ENCODE data around the gene PPRC1. TPM values are rescaled to one million over a fixed set of nuclear protein-coding genes. Genes with fewer than 3 reads are reported as not detected.
A peak's percentile ranks its signal among the peaks of the same experiment; 100 is the strongest.
"Not testable (repeated sequence)": the region's sequence is repeated elsewhere in the genome, so short reads cannot be mapped to it uniquely, and the experiment has no call there.

Gene PPRC1
- total RNA-seq, 1 experiment from 2014 or later: 10.8 TPM

- in situ Hi-C loops (cut with HindIII; ENCODE audit: low pct_unique_long_range_greater_than_20kb, low sequenced_read_pairs): no loop called here
These were observed 30.6 kb downstream of the PPRC1 start for GRCh38 chr10:102163342-102163989.

GRCh38 chr10:102167861-102168260, 35.0 kb downstream of the PPRC1 start:
- in situ Hi-C loops (cut with HindIII; ENCODE audit: low pct_unique_long_range_greater_than_20kb, low sequenced_read_pairs): no loop called here

More at GRCh38 chr10:102163342-102163989, 30.6 kb downstream of the PPRC1 start:
- no peak for DNase-seq (ENCODE audit: low read depth, low spot score)

GRCh38 chr10:102170602-102171001, 37.8 kb downstream of the PPRC1 start:
- in situ Hi-C loops (cut with HindIII; ENCODE audit: low pct_unique_long_range_greater_than_20kb, low sequenced_read_pairs): no loop called here
- DNase-seq (ENCODE audit: low read depth, low spot score): no peak

More at GRCh38 chr10:102167861-102168260, 35.0 kb downstream of the PPRC1 start:
- no peak for DNase-seq (ENCODE audit: low read depth, low spot score)

GRCh38 chr10:102172288-102172687, 39.4 kb downstream of the PPRC1 start:
- DNase-seq (ENCODE audit: low read depth, low spot score): no peak
- in situ Hi-C loops (cut with HindIII; ENCODE audit: low pct_unique_long_range_greater_than_20kb, low sequenced_read_pairs): no loop called here

- in situ Hi-C loops (cut with HindIII; ENCODE audit: low pct_unique_long_range_greater_than_20kb, low sequenced_read_pairs): no loop called here
- DNase-seq (ENCODE audit: low read depth, low spot score): peak; percentile 10
These were observed 42.6 kb downstream of the PPRC1 start for GRCh38 chr10:102175415-102175814.

- no peak for DNase-seq (ENCODE audit: low read depth, low spot score)
- in situ Hi-C loops (cut with HindIII; ENCODE audit: low pct_unique_long_range_greater_than_20kb, low sequenced_read_pairs): no loop called here
These were observed 51.8 kb downstream of the PPRC1 start for GRCh38 chr10:102184606-102185005.

GRCh38 chr10:102185272-102185671, 52.4 kb downstream of the PPRC1 start:
- in situ Hi-C loops (cut with HindIII; ENCODE audit: low pct_unique_long_range_greater_than_20kb, low sequenced_read_pairs): no loop called here
- no peak for DNase-seq (ENCODE audit: low read depth, low spot score)

GRCh38 chr10:102185811-102186527, 53.1 kb downstream of the PPRC1 start:
- in situ Hi-C loops (cut with HindIII; ENCODE audit: low pct_unique_long_range_greater_than_20kb, low sequenced_read_pairs): no loop called here

GRCh38 chr10:102188298-102188940, 55.6 kb downstream of the PPRC1 start:
- no peak for DNase-seq (ENCODE audit: low read depth, low spot score)
- in situ Hi-C loops (cut with HindIII; ENCODE audit: low pct_unique_long_range_greater_than_20kb, low sequenced_read_pairs): no loop called here

More at GRCh38 chr10:102185811-102186527, 53.1 kb downstream of the PPRC1 start:
- DNase-seq (ENCODE audit: low read depth, low spot score): no peak

GRCh38 chr10:102188941-102189898, 56.4 kb downstream of the PPRC1 start:
- DNase-seq (ENCODE audit: low read depth, low spot score): peak; percentile 51
- in situ Hi-C loops (cut with HindIII; ENCODE audit: low pct_unique_long_range_greater_than_20kb, low sequenced_read_pairs): not testable (repeated sequence)

GRCh38 chr10:102191956-102192355, 59.1 kb downstream of the PPRC1 start:
- no peak for DNase-seq (ENCODE audit: low read depth, low spot score)
- in situ Hi-C loops (cut with HindIII; ENCODE audit: low pct_unique_long_range_greater_than_20kb, low sequenced_read_pairs): no loop called here

GRCh38 chr10:102195296-102195870, 62.5 kb downstream of the PPRC1 start:
- in situ Hi-C loops (cut with HindIII; ENCODE audit: low pct_unique_long_range_greater_than_20kb, low sequenced_read_pairs): no loop called here

GRCh38 chr10:102196893-102197292, 64.1 kb downstream of the PPRC1 start:
- no peak for DNase-seq (ENCODE audit: low read depth, low spot score)
- in situ Hi-C loops (cut with HindIII; ENCODE audit: low pct_unique_long_range_greater_than_20kb, low sequenced_read_pairs): no loop called here

More at GRCh38 chr10:102195296-102195870, 62.5 kb downstream of the PPRC1 start:
- DNase-seq (ENCODE audit: low read depth, low spot score): no peak

- no peak for DNase-seq (ENCODE audit: low read depth, low spot score)
- in situ Hi-C loops (cut with HindIII; ENCODE audit: low pct_unique_long_range_greater_than_20kb, low sequenced_read_pairs): no loop called here
These were observed 65.2 kb downstream of the PPRC1 start for GRCh38 chr10:102198027-102198426.

All from SK-MEL-5 (cell line).